Thyroid gland (tissue), 4 donors: ENCODE results near the gene GDNF.

Source experiments
- POLR2A ChIP-seq, 2 donors: fragments of 450-650 bp; IDR thresholded peaks; one replicate each; pipeline ENCODE4 v1.6.1; 2017; ENCODE audit warnings: antibody characterized with exemption in 2 of 2, mild to moderate bottlenecking in 2 of 2, moderate library complexity in 1 of 2
- TF ChIP-seq, protein P1 (sequence below), 6 experiments: fragments of 200-600 bp in 3 of 6; fragments of 450-650 bp in 3 of 6; sonication (generic) in 3 of 6; IDR thresholded peaks; one replicate each; pipeline ENCODE4 v1.5.1; 2016 to 2019; ENCODE audit warnings: antibody characterized with exemption in 6 of 6, mild to moderate bottlenecking in 2 of 6, inconsistent platforms in 1 of 6, moderate library complexity in 1 of 6

DNA sequence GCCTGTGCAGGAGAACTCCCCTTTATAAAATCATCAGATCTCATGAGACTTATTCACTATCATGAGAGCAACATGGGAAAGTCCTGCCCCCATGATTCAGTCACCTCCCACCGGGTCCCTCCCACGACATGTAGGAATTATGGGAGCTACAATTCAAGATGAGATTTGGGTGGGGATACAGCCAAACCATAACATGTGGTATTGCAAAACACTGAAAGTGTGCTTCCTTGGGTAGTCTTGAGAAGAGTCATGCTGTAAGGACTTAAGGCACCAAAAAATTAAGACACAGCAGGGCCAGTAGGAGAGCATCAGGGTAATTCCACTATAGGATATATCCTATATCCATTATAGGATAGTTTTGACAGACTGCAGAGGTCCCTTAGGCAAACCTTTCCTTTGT is 29.4 kb upstream of the GDNF start:
- TF ChIP-seq, protein P1, sequence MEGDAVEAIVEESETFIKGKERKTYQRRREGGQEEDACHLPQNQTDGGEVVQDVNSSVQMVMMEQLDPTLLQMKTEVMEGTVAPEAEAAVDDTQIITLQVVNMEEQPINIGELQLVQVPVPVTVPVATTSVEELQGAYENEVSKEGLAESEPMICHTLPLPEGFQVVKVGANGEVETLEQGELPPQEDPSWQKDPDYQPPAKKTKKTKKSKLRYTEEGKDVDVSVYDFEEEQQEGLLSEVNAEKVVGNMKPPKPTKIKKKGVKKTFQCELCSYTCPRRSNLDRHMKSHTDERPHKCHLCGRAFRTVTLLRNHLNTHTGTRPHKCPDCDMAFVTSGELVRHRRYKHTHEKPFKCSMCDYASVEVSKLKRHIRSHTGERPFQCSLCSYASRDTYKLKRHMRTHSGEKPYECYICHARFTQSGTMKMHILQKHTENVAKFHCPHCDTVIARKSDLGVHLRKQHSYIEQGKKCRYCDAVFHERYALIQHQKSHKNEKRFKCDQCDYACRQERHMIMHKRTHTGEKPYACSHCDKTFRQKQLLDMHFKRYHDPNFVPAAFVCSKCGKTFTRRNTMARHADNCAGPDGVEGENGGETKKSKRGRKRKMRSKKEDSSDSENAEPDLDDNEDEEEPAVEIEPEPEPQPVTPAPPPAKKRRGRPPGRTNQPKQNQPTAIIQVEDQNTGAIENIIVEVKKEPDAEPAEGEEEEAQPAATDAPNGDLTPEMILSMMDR (IDR thresholded peaks at IDR 0.05): no peak
- no peak for TF ChIP-seq POLR2A (IDR thresholded peaks at IDR 0.05)
